Inferior parietal cortex (tissue), 1 donor: ENCODE data around the gene DECR2.
A peak's percentile ranks its signal among the peaks of the same experiment; 100 is the strongest.
"Not testable (repeated sequence)": the region's sequence is repeated elsewhere in the genome, so short reads cannot be mapped to it uniquely, and the experiment has no call there.

Experiments used
- DNase-seq: peaks from one replicate; pipeline ENCODE4 v3.0.0-alpha.2; 2016; ENCODE audit errors: extremely low spot score

The DECR2 gene, protein sequence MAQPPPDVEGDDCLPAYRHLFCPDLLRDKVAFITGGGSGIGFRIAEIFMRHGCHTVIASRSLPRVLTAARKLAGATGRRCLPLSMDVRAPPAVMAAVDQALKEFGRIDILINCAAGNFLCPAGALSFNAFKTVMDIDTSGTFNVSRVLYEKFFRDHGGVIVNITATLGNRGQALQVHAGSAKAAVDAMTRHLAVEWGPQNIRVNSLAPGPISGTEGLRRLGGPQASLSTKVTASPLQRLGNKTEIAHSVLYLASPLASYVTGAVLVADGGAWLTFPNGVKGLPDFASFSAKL

DNA sequence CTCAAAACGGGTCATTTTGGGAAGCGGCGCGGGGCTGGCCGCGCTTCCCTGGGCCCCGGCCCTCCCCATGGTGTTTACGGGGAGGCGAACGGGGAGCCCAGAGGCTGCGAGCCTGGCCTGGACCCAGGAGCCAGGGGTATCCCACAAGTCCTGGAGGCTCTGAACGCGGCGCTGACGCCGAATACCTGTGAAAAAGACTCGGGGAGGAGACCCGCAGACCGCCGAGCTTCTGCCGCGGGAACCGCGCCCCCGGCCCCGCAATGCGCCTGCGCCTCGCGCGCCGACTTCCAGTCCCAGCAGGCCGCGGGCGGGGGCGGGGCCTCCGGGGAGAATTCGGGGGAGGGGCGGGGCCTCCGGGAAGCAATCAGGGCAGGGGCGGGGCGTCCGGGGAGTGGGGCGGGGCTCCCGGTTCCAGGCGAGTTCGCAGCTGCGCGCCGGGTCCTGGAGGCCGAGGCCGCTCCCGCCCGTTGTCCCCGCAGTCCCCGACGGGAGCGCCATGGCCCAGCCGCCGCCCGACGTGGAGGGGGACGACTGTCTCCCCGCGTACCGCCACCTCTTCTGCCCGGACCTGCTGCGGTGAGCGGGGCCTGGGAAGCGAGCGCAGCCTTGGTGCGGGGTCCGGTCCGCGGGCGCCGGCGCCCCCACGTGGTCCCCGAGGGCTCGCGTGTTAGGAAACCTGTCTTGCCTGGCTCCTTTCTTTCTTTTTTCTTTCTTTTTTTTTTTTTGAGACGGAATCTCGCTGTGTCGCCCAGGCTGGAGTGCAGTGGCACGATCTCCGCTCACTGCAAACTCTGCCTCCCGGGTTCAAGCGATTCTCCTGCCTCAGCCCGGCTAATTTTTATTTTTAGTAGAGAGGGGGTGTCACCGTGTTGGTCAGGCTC lies at the start of gene DECR2:
Gene DECR2, plus strand, starts transcription at position 418 of the 881 bp plus-strand sequence. Its CDS starts 79 bp downstream, at position 497.
- peak; percentile 77 for DNase-seq

- peak; percentile 76 for DNase-seq
Observed at GRCh38 chr16:352547-353403, 48.9 kb upstream of the DECR2 start, which contains the start of gene AXIN1. TSS of gene AXIN1 (minus strand) at chr16:352723. CDS start at chr16:347025, 5,698 bp downstream.

DNA sequence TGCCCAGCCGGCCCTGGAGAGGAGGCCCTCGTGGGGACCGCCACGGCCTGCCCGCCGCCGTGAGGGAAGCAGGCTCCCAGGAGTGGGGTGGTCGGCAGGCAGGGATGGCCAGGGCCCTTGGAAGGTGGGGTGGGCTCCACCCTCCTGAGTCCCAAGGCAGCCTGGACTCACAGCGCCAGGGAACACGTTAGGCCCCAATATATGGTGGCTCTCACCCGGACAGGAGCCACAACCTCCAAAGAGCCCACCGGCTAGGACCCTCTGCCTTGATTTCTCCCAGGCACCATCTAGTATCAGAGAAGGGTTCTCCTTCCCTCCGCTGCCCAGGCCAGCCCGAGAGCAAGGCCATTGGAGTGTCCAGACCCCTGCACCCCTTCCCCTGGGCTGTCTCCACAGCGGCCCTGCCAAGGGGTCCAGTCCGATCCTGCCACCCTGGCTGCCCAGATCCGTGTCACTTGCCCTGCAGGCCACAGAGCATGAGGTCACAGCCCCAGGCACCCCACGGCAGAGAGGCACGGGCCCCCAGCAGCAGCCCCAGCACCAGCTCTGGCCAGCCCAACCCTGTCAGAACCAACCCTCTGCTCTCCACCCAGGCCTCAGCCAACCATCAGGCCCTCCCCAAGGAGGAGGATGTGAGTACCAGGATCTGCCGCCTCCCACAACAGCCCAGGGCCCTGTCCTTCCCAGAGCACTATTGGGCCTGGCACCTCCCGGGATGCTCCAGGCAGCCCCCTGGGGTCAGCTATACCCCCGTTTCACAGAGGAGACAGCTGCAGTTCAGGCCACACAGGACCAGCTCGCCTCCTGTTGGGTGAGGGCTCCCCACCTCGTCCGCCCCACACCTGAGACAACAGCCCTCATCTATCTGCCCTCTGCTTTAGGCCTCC lies 48.0 kb upstream of the DECR2 start:
- DNase-seq = no peak

- no peak for DNase-seq
Observed at GRCh38 chr16:354291-354881, 47.3 kb upstream of the DECR2 start.

DNA sequence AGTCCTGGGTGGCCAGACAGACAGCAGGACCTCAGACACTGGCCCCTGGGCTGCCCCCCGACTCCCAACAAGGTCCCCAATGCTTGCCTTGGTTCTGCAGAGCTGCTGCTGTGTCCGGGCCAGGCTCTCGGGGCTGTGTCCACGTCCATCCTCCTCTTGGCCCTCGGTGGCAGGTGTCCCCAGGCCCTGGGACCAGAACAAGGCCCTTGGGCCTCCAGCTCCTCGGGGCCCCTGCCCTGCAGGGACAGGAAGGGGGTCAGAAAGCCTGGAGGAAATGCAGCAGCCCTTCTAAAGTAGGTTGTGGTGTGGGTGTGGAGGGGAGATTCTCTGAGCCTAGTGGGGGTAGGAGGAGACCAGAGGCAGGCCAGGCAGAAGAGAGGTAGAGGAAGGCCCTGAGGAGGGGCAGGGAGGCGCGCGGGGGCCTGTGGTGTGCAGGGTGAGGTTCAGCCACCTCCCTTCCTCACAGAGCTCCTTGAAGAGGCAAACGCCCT lies 46.7 kb upstream of the DECR2 start:
- DNase-seq = no peak

- DNase-seq = no peak
Observed at GRCh38 chr16:356741-357140, 44.9 kb upstream of the DECR2 start.

DNA sequence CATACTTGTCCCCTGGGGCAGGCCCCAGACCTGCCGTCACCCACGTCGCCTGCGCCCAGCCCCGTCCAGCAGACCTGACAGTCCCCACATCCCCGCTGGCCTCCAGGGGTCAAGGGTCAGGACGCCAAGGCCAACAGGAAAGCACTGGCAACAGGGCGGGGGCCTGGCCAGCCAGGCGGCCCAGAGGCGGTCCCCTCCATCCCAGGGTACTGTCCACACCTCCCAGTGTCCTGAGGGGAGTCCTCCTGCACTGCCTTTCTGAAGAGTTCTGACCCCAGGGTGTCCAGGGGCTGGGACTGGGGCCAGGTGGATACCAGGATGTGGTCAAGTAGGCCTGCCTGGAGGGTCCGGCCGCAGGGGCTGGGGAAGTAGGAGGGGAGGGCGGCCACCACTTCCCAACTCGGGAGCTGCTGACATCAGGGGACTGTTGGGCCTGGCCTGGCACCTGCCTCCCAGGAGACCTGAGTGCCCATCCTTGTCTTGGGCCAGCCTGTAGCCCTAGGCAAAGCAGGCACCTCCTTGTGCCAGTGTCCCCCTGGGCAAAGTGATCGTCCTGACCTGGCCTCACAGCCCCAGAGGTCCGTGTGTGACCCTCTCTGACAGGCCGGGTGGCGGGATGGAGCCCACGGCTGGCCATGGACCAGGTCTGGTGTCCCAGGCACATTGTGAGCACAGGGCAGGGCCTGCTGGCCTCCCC lies 42.5 kb upstream of the DECR2 start:
- DNase-seq = no peak

GRCh38 chr16:359871-360697 lies 41.6 kb upstream of the DECR2 start:
- DNase-seq = no peak

DNA sequence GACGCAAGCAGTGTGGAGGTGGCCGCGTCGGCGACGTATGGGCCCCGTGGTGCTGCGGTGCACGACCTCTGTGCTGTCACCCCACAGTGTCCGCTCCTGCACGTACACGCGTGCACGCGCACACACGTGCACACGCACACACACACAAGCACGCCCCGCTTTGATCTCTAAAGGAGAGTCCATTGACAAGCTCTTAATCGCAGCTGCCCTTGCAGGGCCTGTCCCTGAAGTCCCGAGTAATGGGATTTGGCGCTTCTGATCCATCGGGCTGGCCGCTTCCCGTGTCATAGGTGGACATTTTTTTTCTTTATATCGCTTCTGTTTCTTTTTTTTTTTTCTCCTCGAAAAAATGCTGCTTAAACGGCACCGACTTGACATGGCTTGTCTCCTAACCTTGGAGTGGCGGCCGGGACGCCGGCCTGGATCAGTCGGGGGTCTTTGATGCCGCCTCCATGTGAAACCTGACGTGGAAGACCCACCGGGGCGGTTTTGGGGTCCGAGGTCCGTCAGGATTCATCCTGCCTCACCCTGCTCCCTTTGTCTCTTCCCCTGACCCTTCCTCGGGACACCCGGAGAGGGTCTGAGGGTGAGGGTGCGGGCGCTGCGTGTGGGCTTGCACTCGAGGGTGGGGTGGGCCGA lies 40.9 kb upstream of the DECR2 start:
- DNase-seq = no peak

DNA sequence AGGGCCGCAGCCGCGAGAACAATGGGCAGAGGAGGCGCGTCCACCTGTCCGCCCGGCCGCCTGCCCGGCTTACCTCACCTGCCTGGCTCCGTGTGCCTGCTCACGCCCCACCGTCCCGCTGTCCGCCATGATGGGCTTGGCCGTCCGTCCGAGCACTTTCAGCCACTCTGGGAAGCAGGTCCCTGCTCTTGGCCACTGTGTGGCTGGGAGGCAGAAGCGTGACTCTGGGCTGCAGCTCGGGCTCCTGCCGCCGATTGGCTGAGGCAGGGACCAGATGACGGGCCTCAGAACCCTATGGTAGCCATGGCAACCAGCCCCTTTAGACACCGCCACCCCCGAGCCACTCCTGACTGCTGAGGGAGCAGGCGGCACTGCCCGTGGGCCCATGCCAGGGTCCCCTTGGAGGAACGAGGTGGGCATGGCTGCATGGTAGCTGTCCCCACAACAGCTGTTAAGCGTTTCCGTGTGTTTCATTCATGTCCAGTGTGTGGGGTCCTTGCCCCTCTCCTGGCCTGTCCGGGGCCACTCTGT lies 40.3 kb upstream of the DECR2 start:
- DNase-seq = peak; percentile 22

DNA sequence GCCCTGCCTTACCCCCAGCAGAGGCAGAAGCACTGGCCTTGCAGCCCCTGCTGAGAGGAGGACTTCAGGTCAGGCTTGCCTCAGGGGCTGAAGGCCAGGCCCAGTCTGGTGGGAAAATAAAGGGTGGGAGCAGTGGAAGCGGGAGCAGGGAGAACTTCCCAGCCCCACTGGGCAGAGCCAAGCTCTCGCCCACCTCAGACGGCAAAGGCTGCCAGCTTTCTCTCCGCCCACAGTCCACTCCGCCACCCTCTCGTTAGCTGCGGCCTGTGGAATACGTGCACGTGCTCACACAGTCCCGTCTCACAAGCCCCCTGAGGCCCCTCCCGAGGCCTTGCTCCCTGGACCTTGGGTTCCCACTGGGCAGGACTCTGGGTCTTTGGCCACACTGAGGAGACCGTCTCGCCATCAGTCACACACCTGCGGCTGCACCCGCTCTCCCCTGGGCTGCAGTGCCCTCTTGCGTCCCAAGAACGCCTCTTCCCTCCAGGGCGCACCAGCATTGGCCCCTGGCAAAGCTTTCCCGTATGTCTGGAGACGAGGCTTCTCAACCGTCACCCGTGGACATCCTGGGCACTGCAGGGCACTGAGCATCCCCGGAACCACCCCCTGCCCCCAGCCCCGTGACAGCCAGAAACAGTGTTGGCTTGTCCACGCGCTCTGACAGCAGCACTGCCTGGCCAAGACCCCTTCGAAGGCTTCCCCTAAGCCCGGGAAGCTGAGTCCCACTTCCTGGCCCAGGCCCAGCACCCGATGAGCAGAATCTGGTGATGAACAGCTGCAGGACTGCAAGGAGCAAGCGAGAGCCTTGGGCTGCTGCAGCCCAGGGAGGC lies 39.6 kb upstream of the DECR2 start:
- peak; percentile 74 for DNase-seq

DNA sequence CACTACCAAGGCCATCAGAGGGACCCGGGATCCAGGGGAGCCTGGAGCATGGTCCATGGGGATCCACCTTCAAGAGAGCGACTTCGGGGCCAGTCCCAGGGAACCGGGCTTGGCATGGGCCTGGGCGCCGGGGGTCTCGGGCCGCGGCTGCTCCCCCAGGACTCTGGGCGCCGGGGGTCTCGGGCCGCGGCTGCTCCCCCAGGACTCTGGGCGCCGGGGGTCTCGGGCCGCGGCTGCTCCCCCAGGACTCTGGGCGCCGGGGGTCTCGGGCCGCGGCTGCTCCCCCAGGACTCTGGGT lies 39.0 kb upstream of the DECR2 start:
- DNase-seq = not testable (repeated sequence)

DNA sequence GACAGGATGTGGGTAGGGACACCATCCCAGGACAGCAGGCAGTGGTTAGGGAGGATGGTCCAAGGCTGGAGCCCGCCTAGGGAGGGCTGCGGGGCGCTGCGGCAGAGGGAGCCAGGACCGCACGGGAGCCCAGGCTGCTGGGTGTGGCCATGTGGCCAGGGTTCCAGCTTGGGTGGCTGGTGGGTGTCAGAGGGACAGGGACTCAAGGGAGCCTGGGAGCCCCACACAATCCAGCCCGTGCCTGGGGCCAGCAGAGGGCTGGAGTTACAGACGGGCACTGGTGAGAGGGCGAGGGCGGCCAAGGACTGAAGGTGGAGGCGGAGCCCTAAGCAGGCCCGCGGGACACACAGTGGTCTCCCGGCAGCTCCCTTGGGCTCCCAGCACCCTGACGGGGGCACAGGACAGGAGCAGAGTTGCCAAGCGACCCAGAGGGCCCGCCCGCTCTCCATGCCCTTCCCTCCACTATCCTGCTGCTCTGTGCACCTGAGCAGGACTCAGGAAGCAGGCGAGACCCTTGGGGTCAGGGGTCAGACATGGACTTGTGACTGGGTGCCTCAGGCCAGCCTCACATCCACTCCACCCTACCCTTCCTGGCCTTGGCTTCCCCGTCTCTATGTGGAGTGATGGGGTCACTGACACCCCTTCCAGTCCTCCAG lies 38.4 kb upstream of the DECR2 start:
- no peak for DNase-seq

GRCh38 chr16:363766-364490 lies 37.8 kb upstream of the DECR2 start:
- DNase-seq = no peak

GRCh38 chr16:364595-365491 lies 36.8 kb upstream of the DECR2 start:
- DNase-seq = no peak
